HG03045 (cell line): Measurements from ENCODE around the gene OR5K4.
"Not testable (repeated sequence)": the region's sequence is repeated elsewhere in the genome, so short reads cannot be mapped to it uniquely, and the experiment has no call there.

Experiments used
- ATAC-seq: cut with Tn5 transposase; IDR thresholded peaks from one replicate; pipeline ENCODE4 v1.9.1; 2021; ENCODE audit warnings: mild to moderate bottlenecking, moderate library complexity; ENCODE audit not compliant: unreplicated experiment

OR5K4 gene

DNA sequence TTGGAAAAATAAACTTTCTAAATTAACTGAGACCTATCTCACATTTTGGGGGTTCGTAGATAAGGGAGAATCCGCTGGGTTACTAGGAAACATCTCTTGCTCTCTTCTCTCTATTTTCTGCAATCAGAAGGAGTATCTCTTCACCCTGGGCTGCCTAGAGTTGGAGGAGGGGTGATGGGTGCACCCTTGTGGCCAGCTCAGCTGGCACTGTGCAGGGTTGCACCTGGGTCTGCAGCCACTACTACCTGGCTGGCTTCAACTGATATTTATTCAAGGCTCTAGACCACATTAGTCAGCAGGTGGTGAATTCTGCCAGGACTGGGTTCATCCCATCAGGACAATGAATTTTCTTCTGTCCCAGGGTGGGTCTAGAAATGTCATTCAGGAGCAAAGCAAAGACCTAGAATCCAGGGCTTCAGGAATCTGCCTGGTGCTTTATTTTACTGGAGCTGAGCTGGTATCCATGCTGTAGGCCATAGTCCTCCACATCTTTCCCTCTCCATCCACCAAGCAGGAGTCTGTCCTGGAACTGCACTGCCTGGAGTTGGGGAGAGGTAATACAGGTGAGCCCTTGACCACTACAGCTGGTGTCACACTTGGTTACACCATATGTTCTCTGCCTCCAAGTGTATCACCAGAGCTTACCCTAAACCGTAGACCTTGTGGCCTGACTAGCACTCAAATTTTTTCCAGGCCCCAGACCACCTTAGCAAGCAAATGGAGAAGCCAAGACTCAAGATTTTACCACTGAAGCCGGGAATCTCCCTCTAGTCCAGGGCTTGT, 14.0 kb downstream of the OR5K4 start:
- no peak for ATAC-seq

DNA sequence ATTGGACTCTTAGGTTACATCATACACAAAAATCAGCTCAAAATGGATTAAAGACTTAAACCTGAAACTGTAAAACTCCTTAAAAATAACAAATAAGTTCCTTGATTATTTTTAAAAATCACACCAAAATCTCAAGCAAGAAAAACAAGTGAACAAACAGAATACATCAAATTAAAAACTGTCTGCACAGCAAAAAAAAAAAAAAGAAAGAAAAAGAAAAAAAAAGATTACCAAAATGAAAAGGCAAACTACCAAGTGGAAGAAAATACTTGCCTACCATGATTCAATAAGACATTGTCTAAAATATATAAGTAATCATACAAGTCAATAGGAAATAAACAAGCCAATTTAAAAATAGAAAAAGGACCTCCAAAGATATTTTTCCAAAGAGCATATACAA, 17.5 kb downstream of the OR5K4 start:
- ATAC-seq = no peak

DNA sequence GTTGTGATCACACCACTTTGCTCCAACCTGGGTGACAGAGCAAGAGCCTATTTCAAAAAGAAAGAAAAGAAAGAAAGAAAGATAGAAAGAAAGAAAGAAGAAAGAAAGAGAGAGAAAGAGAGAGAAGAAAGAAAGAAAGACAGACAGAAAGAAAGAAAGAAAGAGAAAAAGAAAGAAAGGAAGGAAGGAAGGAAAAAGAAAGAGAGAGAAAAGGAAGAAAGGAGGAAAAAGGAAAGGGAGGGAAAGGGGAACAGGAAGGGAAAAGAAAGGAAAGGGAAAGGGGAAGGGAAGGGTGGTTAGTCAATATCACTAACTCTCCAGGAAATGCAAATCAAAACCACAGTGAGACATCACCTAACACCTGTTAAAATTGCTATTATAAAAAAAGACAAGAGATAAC, 18.2 kb downstream of the OR5K4 start:
- ATAC-seq = no peak

DNA sequence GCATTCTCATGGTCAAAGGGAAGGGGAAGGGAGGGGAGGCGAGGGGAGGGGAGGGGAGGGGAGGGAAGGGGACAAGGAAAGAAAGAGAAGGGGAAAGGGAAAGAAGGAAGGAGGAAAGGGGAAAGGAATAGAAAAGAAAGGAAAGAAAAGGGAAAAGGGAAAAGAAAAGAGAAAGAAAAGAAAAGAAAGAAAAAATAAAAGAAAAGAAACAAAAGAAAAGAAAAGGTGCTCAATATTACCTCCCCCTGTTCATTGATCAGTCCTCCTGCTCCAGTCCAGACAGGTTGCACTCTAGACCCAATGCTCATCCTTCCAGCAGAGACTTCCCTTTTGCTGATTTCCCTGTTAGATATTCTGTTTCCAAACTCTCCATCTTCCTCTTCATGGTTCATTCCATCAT, 18.8 kb downstream of the OR5K4 start:
- ATAC-seq = no peak

DNA sequence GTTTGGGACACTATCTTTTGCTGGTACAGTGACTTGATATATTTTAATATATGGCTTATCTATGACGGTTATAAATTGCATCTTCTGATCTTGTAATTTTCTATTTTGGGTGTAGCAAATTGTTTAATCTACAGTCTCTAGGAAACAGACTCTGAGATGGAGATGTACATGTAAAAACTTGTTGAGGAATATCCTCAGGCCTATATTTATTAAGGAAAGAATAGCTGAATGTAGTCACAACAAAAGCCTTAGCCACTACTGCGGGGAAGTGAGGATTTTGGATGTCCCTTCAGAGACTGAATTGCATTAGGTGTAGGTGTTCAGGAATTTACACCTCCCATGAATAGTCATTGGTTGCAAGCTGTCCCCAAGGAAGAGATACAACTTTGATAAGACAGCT, 23.0 kb downstream of the OR5K4 start:
- ATAC-seq = no peak

GRCh38 chr3:98388147-98388546, 34.5 kb downstream of the OR5K4 start:
- no peak for ATAC-seq

GRCh38 chr3:98390366-98390765, 36.7 kb downstream of the OR5K4 start, which contains the start of gene OR5K3:
Gene OR5K3, plus strand, starts transcription at chr3:98390666. Its CDS starts 0 bp downstream, at chr3:98390666.
- no peak for ATAC-seq

- no peak for ATAC-seq
Measured at GRCh38 chr3:98395101-98395500, 41.4 kb downstream of the OR5K4 start.

DNA sequence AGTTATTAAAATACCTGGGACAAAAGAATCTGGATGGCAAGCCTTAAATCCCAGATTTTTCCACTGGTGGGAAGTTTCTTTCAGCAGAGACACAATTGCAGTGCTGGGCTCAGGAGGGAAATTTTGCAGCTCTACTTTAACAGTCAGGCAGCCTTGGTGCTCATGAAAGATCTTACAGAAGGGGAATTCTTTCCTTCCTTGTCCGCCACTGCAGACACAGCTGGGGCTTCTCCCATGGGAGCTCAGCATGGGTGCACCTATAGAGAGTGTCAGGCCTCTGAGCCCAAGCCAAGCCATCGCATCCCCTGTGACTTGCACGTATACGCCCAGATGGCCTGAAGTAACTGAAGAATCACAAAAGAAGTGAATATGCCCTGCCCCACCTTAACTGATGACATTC, 42.8 kb downstream of the OR5K4 start:
- not testable (repeated sequence) for ATAC-seq

DNA sequence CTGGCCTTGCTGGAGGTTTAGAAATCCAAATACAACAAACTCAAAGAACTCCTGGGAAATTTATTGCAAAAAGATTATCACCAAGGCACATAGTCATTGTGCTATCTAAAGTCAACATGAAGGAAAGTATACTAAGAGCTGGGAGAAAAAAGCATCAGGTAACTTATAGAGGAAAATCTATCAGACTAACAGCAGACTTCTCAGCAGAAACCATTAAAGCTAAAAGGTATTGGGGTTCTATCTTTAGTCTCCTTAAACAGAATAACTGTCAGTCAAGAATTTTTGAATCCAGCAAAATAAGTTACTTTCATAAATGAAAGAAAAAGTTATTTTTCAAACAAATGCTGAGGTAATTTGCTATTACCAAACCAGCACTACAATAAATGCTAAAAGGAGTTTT, 44.9 kb downstream of the OR5K4 start:
- ATAC-seq = no peak

- ATAC-seq = no peak
Measured at GRCh38 chr3:98402507-98402906, 48.9 kb downstream of the OR5K4 start.

DNA sequence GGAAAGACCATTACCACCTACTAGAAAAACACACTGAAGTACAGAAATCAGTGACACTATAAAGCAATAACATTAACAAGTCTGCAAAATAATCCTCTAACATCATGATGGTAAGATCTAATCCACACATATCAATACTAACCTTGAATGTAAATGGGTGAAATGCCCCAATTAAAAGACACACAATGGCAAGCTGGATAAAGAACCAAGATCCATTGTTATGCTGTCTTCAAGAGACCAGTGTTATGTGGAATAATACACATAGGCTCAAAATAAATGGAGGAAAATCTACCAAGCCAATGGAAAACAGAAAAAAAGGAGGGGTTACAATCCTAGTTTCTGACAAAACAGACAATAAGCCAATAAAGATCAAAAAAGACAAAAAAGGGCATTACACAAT, 50.4 kb downstream of the OR5K4 start:
- no peak for ATAC-seq
